SKM-1 (cell line): ENCODE measurements around the gene TUBGCP6.

Experiments
- DNase-seq: peaks from one replicate; lab custom pipeline; 2025; ENCODE audit not compliant: unreplicated experiment; lab: John Stamatoyannopoulos, UW

TUBGCP6 gene

DNA sequence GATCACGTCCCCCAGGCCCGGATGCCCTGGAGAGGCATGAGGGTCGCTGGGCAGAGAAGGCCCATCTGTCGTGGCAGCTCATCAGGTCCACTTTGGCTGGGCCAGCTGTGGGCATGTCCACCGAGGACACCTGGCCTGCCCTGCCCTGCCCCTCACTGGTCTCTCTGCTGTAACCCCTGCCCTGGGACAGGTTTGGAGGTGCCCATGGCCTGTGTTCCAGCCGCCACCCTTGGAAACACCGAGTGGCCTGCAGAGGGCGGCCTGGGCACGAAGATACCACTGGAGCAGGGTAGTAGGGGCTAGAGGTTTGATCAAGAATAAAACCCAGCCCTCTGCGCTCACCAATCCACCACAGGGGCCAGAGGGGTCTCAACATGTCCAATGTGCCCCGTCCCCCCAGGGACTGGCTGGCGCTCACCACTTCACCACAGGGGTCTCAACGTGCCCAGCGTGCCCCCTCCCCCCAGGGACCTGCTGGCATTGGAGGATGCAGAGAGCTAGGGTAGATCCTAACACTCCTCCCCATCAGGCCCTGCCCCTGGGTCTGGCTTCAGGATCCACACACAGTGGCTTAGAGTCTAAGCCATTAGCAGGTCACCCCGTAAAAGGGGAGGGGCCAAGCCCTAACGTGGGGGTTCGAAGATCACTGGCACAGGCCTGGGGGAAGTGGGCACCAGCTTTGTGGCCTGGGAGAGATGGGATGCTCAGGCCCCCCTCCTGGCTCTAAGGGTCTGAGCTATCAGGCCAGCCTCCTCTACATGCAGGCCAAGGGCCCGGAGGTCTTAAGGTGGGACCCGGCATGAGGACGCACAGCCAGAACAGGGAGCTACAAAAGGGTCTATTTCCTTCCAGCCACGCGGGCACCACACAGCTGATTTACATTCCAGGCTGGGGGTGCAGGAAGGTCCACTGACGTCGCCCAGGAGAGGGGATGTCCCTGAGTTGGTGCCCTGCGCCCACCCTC is 7.5 kb upstream of the TUBGCP6 start:
- no peak for DNase-seq

DNA sequence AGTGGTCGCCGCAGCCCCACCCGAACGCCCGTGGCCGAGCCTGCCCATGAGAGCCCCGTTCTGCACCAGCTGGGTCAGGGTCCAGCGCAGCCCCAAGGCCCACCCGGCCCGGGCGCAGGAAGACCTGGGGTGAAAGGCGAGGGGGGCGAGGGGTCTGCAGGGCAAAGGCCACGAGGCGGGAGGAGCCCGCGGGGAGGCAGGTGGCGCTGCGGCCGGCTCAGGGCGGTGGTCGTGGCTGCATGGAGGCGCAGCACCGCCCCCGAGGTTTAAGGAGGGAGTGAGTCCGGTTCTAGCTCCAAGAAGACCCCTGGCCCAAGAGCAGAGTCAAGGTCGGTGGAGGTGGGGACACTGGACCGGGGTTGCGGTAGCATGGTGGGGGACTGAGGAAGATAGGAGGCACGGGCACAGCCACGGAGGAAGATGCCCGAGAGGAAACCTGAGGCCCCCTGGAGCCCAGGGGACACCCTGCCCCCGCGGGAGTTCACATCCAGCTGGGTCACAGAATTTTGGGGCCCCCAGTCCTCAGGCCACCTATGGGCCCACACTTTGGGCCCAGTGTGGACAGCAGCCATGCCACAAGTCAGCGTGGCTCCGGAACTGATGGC is 6.8 kb upstream of the TUBGCP6 start:
- no peak for DNase-seq

DNA sequence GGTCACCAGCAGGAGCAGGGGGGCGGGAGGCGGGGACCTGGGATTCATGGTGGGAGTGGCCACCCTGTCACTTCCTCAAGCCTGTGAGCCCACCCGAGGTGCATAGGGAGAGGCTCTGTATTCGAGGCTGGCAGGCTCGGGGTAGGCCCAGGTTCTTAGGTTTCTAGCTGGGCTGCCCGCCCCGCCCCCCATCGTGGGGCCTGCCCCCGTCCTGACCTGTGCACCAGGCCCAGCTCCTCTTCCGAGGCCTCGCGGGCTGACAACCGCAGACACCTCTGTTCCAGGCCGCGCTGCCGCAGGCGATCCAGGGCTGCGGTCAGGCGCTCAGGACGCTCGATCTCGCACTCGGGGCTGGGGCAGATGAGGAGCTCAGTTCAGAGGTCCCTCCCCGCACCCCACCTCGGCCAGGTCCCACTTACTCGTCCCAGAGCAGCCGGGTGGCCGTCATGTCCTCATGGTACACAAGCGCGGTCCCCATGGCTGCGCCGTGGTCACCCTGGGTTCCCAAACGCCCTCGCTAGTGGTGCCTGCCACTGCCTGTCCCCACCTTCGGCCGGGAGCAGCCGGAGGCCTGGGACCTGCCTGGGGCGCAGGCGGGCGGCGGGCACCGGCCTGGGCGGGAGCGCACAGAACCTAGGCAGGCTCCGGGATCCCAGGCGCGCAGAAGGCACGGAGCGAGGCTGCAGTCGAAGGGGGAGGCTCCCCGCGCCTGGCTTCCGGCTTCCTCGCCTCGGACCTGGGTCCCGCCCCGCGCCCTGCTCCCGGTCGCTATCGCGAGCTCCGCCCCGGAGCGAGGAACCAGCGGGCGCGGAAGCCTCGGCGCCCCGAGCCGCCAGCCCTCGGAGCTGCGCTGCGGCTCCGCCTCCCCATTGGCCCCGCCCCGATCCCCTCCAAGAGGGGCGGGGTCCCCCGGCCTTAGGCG is 6.0 kb upstream of the TUBGCP6 start, which contains the start of gene HDAC10:
Gene HDAC10, minus strand, starts transcription at position 711 of the 922 bp plus-strand sequence. Its CDS starts 233 bp downstream, at position 478.
- DNase-seq, result peak; percentile 34

DNA sequence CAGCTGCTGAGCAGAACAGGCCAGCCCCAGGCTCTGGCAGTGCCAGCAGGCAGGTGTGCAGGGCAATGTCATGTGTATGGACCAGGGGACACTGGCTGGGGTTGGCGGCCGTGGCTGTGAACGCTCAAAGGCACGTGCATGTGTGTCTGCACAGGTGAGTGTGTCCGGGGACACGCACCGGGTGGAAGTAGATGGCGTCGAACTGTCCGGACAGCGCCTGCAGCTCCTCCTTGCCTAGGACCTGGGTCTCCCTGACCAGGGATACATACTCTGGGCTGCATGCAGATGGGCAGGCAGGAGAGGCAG is 5.4 kb upstream of the TUBGCP6 start:
- DNase-seq, result no peak

DNA sequence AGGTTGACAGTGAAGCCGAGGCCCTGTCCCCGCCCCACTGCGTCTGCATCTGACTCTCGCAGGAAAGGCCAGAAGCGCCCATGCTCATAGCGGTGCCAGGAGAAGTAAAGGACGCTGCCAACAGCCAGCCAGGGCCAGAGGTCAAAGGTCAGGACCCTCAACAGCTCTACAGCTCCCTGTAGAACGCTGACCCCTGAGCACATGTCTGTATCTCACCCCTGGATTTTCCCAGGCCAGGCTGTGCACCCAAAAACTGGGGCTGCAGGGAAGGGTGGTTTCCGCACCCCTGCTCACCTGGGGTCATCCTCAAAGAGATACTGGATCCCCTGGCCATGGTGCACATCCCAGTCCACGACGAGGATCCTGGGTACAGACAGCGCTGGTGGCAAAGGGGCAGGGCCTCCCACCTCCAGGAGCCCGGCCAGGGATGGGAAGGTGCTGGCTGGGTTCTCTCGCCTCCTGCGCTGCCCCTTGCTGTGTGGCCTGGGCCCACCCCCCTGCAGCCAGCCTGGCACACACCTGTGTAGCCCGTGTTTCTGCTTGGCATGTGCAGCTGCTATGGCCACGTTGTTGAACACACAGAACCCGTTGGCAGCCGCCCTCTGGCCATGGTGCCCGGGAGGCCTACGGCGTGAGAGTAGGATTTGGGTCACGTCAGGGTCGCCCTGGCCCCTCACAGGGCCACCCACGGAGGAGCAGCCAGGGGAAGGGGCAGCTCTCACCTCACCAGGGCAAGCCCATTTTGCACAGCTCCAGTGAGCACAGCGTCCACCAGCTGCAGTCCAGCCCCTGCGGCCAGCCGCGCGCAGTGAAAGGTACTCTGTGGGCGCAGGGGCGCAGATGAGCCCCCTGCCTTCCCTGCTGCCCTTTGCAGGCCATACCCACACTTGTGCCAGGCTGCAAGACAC is 4.8 kb upstream of the TUBGCP6 start:
- DNase-seq, result no peak

DNA sequence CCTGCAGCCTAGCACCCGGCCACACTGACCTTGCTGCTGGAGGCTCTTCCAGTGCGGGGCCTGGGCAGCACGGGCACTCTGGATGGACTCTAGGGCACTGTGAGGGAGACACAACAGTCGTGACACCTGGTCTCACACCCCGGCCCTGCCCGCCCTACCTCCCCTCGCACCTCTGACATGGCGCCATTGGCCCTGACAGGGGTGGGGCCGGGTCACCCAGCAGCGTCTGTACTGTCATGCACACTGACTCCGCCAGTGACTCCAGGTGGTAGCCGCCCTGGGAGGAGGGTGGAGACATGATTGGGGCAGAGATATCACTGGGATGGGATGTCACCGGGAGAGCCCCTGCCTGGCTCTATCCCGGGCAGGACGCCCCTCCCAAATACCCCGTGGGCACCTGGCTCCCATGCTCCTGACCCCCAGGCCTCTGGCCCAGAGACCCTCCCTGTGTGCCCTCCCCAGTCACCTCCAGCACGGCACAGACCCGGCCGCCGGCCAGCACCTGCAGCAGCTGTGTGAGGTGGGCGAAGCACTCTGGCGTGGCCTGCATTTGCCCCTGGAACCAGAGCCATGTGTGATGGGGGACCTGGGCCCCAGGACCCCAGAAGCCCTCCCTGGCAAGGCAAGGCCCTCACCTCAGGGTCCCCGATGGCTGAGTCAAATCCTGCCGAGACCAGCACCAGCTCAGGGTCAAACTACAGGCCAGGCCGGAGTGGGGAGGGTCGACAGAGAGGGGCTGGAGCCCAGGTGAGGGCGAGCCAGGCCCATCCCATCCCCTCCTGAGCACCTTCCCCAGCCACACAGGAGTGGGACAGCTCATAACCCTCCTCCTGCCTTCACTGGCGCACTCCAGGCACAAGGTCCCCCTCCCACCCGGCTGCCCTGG is 3.6 kb upstream of the TUBGCP6 start:
- no peak for DNase-seq

DNA sequence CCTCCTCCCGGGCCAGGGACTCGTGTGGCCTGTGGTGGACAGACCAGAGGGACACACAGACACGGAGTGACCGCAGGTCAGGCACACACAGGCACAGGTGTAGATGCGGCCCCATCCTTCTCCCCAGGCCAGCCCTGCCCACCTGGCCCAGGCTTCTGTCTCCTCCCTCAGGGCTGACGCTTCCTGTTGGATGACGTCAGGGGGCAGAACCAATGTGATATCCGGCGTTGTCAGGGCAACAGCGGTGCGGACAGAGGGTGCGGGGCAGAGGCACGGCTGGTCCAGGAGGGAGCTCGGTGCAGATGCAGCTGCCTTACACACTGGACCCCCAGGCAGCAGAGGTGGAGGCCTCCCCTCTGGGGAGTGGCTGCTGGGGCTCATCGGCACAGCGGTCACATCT is 2.9 kb upstream of the TUBGCP6 start:
- DNase-seq, result no peak

DNA sequence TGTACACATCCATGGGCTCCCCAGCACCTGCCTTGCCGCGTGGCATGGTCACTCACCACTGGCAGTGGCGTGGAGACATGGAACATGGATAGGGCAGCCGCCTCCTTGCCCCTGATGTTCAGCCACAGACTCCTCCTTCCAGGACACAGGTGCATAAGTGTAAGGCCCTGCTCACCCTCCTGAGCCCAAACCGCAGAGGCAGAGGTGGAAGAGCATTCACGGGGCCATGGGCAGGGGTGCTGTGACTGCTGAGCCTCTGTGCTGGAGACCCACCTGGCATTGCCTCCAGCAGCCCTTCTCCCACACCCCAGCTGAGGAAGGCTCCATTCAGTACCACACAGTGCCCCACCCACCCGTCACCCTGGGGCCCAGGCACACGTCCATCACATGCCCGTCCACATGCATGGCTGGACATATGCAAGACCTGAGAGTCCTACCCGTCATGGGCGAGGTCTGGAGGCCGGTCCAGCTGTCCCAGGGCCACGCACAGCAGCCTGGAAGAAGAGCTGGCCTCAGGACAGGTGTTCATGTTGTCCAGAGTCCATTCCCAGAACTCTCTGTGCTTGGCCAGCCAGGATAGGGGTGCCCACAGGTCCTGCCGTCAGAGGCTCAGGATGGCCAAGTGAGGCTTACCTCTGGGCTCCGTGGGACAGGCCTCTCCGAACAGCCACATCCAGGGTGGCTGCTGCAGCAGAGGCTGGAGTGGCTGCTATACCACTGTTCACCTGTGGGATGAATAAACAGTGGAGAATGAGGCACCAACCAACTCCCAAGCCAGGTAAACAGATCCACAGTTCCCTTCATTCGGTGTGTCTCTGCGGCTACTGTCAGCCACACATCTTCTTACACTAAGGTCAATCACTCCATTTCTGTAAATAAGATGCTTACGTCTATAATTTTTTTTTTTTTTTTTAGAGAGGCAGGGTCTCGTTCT is 1.7 kb upstream of the TUBGCP6 start:
- no peak for DNase-seq

DNA sequence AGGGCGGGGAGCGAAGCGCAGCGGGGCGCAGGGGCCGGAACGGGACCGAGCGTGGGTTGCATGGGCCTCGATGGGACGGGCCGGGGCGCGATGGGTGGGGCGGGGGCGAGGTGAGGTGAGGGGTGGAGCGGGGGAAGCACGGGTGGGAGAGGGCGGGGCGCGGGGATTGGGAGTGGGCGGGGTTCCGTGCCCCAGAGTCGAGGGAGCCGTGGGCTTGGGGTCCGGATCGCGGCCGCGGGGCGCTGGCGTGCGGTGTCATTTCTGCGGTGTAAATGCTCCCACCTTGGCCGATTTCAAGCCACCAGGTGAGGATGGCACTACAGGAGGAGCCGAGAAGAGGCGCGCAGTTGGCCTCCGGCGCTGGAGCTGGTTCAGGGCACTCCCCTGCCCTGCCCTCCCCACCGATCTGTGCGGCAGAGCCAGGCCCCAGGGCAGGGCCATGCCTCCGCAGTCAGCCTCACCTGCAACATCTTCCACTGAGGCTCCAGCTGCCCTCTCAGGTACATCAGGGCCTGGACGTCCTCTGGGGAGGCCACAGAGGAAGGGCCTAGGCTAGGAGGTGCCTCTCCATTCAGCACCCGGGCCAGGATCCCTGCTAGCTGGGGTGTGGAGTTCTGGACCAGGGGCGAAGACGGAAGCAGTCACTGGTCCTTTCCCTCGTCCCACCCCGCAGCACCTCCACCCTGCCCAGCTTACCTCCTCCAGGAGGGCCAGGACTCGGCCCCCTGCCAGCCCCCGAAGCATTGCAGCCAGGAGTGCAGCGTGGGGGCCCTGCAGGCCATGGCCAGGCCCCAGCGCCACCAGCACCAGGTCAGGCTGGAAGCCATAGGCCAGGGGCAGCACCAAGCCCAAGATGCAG is 620 bp upstream of the TUBGCP6 start:
- no peak for DNase-seq

DNA sequence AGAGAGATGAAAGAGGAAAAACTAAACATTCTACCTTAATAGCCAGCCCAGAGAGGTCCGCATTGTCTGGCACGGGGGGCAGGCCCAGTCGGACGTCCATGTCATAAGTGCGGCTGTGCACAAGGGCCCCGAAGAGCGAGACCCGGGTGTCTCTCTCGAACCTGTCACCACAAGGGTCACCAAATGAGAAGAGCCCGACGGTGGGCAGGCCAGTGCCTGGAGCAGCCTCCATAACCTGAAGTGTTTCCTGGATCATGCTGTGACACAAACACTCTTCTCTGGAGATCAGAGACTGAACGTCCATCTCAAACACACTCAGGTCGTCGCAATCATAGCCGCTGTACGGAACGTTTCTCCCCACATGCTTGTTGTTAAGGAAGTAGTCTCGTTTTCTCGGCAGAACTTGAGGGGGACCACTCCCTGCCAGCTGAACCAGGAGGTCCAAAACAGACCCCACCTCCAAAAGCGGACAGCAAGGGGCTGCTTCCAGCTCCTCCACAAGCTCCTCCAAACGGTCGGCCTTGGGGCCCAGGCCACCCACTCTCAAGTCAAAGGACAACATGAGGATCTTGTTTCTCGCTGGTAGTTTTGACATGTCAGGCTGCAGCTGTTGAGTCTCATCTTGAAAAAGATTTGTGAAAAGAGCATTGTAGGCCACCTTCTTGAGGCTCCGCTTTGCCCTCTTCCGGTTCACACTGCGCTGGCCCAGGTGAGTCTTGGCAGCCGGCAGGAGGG is 971 bp downstream of the TUBGCP6 start:
- DNase-seq, result no peak

DNA sequence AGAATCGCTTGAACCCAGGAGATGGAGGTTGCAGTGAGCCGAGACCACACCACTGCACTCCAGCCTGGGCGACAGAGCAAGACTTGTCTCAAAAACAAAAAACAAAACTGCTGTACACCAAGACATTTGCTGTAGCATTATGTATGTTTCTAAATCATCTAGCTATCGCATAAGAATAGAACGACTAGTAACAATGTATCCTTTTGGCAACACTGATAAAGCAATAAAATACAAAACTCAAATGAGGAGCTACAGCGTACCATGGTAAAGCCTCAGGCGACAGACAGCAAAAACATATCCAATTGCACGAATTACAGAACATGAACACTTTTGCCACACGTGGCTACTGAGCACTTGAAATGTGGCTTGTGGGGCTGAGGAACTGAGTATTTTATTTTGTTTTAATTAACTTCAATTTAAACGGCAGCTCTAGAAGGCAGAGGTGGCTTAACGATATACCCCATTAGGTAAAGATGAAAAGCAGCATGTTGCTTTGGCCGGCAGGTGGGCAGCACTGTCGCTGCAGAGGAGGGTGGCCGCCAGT is 2.3 kb downstream of the TUBGCP6 start:
- DNase-seq, result no peak

DNA sequence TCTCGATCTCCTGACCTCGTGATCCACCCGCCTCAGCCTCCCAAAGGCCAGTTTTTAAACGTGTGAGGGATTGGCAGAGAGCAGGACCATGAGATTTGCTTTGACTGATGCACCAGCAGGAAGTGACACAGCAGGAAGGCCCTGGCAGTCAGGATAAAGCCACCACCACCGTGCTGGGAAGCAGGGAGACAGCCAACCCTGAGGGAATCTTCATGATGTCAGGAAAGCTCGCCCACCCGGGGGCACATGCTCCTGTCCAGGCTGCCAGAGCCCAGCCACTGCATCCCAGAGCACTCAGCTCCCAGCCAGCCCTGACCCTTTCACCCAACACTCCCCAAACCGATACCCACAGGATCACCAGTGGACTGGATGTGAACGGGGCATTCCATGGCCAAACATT is 6.1 kb downstream of the TUBGCP6 start:
- no peak for DNase-seq

DNA sequence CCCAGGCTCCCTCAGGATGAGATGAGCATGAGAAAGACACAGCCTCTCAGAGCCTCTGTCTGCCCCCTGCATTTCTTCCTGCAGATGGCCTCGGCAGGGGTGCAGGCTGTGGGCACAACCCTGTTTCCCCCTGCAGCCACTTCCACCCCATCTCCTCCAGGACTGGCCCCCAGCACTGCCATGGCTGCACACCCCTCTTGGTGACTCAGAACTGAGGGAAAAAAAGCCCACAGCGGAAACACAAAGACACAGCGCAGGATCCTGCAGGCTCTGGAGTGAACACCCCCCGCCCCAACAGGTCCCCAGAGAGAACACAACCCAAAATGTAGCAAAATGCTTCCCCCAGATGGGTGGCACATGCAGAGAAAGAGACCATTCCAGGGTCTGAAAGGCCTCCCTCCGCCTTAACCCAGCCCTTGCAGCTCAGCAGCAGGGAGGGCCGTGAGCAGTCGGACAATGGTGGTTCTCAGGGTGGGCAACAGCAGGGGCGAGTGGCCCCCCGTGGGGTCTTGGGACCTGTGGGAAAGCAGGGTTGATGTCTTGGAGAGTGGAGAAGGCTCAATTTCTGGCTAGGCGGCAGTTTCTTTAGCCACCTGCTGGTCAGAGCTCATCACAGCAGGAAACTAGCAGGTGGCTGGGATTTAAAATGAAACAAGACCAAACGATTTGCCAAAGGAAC is 8.0 kb downstream of the TUBGCP6 start:
- no peak for DNase-seq

DNA sequence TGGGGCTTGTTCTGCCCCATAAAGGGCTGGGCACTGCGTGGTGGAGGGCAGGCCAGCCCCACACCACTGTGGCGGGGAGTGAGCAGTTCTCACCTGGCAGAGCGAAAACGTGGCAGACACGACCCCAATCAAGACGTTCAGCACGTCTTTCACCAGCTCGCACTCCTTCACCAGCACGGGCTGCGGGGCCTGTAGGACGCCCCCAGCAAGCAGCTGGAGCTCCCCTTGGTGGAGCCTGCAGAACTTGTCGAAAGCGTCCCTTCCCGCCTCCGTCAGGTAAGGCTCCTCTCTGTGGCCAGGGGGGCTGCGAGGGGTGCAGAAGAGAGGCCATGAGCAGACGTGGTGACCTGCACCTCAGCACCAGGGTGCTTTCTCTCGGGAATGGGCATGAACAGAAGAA is 11.6 kb downstream of the TUBGCP6 start:
- no peak for DNase-seq

DNA sequence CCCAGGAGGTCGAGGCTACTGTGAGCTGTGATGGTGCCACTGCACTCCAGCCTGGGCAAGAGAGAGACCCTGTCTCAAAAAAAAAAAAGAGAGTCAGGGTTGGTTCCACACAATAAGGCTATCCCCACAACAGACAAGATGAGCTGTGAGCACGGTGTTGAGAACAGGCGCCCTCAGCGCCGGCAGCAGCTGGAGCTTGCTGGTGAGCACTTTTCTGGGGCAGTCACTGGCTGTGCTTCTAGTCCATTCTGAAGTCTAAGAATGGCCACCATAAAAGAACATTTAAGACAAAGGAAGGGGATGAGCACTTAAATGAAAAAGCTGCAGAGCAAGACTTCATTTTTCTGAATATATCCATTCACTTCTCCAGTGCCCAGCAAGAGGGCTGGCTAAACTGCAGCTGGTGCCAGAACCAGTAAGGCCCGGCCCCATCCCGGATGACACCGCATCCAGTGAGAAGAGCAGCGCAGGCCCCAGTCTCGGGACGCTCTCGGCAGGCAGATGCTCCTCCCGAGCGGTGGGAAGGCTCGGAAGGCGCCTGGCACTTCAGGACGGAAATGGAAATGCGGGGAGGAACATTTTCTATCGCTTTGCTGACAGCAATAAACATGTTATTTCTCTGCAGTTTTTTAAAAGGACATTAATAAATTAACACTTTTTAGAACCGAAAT is 12.2 kb downstream of the TUBGCP6 start:
- DNase-seq, result no peak
